Measurements from ENCODE around the gene CELF6.

Gene CELF6

GRCh38 chr15:72353266-72353665 lies 33.3 kb upstream of the CELF6 start:
- no peak overlapping the region for H3K23ac ChIP-seq (ENCODE audit: low read depth, low read length, poor library complexity)
- H3K79me1 ChIP-seq (ENCODE audit: low read depth, low read length) = no peaks in the 10 kb centered on the region
- no peaks in the 10 kb centered on the region for H3K27me3 ChIP-seq (ENCODE audit: control insufficient read depth in 3 of 3, insufficient read depth in 3 of 3, low read depth in 1 of 3, low read length in 3 of 3)
- no peak overlapping the region for H2BK12ac ChIP-seq (ENCODE audit: low read length)
- H3K27ac ChIP-seq (replicated peaks; ENCODE audit: low read length) = no peak overlapping the region
- no peak overlapping the region for H2AFZ ChIP-seq (ENCODE audit: low read length)
- H3K18ac ChIP-seq (ENCODE audit: low read length) = no peak overlapping the region
- no peak overlapping the region for H3K14ac ChIP-seq (ENCODE audit: low read length)
- no peak overlapping the region for H3K4me3 ChIP-seq (ENCODE audit: low read length in 2 of 2)
- no peak overlapping the region for H2BK120ac ChIP-seq (ENCODE audit: low read depth, low read length)
- H4K8ac ChIP-seq (ENCODE audit: low read depth, low read length) = no peak overlapping the region
- no peak overlapping the region for H3K4ac ChIP-seq (ENCODE audit: low read length)
- no CpG with 5 or more reads among the region's 2 CpGs for WGBS, 2 donors (ENCODE audit: extremely low coverage in 2 of 2, insufficient read length in 2 of 2, insufficient replicate concordance in 1 of 2)
- no peaks in the 10 kb centered on the region for H3K9me3 ChIP-seq (replicated peaks in 1 of 2; ENCODE audit: control insufficient read depth in 2 of 2, insufficient read depth in 1 of 2, low read depth in 1 of 2, low read length in 2 of 2)
- no peak for DNase-seq (ENCODE audit: low spot score)
- H3K4me2 ChIP-seq (ENCODE audit: insufficient read depth, low read length, poor library complexity, severe bottlenecking) = no peak overlapping the region
- no peak overlapping the region for H2AK5ac ChIP-seq (ENCODE audit: low read depth, low read length)
- no peak overlapping the region for H2BK5ac ChIP-seq (ENCODE audit: low read length)
- peaks cover 11 to 80% of the 10 kb centered on the region in 2 donors for H3K36me3 ChIP-seq (replicated peaks in 1 of 2; ENCODE audit: control insufficient read depth in 2 of 2, insufficient read depth in 2 of 2, low read length in 2 of 2)
- no peaks in the 10 kb centered on the region for H3K4me1 ChIP-seq (ENCODE audit: control insufficient read depth in 2 of 2, insufficient read depth in 1 of 2, low read depth in 1 of 2, low read length in 2 of 2)
- H2BK15ac ChIP-seq (ENCODE audit: low read length) = no peak overlapping the region
- no peak overlapping the region for H3K9ac ChIP-seq (ENCODE audit: low read depth, low read length, poor library complexity)
- H4K91ac ChIP-seq (ENCODE audit: low read depth, low read length, poor library complexity) = no peak overlapping the region

GRCh38 chr15:72345806-72346205 lies 25.8 kb upstream of the CELF6 start:
- WGBS, 2 donors (ENCODE audit: extremely low coverage in 2 of 2, insufficient read length in 2 of 2, insufficient replicate concordance in 1 of 2) = no CpG with 5 or more reads among the region's 3 CpGs
- H4K8ac ChIP-seq (ENCODE audit: low read depth, low read length) = no peak overlapping the region
- no peaks in the 10 kb centered on the region for H3K9me3 ChIP-seq (replicated peaks in 1 of 2; ENCODE audit: control insufficient read depth in 2 of 2, insufficient read depth in 1 of 2, low read depth in 1 of 2, low read length in 2 of 2)
- H3K14ac ChIP-seq (ENCODE audit: low read length) = no peak overlapping the region
- no peak for DNase-seq (ENCODE audit: low spot score)
- no peaks in the 10 kb centered on the region for H3K79me1 ChIP-seq (ENCODE audit: low read depth, low read length)
- no peak overlapping the region for H3K4ac ChIP-seq (ENCODE audit: low read length)
- no peak overlapping the region for H3K4me3 ChIP-seq (ENCODE audit: low read length in 2 of 2)
- no peak overlapping the region for H3K27ac ChIP-seq (replicated peaks; ENCODE audit: low read length)
- no peaks in the 10 kb centered on the region for H3K27me3 ChIP-seq (ENCODE audit: control insufficient read depth in 3 of 3, insufficient read depth in 3 of 3, low read depth in 1 of 3, low read length in 3 of 3)
- H3K9ac ChIP-seq (ENCODE audit: low read depth, low read length, poor library complexity) = no peak overlapping the region
- no peak overlapping the region for H2AK5ac ChIP-seq (ENCODE audit: low read depth, low read length)
- H2BK15ac ChIP-seq (ENCODE audit: low read length) = no peak overlapping the region
- no peak overlapping the region for H3K23ac ChIP-seq (ENCODE audit: low read depth, low read length, poor library complexity)
- no peak overlapping the region for H2AFZ ChIP-seq (ENCODE audit: low read length)
- H3K18ac ChIP-seq (ENCODE audit: low read length) = no peak overlapping the region
- peaks cover 19 to 77% of the 10 kb centered on the region in 2 donors for H3K36me3 ChIP-seq (replicated peaks in 1 of 2; ENCODE audit: control insufficient read depth in 2 of 2, insufficient read depth in 2 of 2, low read length in 2 of 2)
- H2BK12ac ChIP-seq (ENCODE audit: low read length) = no peak overlapping the region
- H3K4me2 ChIP-seq (ENCODE audit: insufficient read depth, low read length, poor library complexity, severe bottlenecking) = no peak overlapping the region
- H3K4me1 ChIP-seq (ENCODE audit: control insufficient read depth in 2 of 2, insufficient read depth in 1 of 2, low read depth in 1 of 2, low read length in 2 of 2) = peaks cover 0 to 1% of the 10 kb centered on the region in 2 donors
- no peak overlapping the region for H4K91ac ChIP-seq (ENCODE audit: low read depth, low read length, poor library complexity)
- no peak overlapping the region for H2BK120ac ChIP-seq (ENCODE audit: low read depth, low read length)
- H2BK5ac ChIP-seq (ENCODE audit: low read length) = no peak overlapping the region

DNA sequence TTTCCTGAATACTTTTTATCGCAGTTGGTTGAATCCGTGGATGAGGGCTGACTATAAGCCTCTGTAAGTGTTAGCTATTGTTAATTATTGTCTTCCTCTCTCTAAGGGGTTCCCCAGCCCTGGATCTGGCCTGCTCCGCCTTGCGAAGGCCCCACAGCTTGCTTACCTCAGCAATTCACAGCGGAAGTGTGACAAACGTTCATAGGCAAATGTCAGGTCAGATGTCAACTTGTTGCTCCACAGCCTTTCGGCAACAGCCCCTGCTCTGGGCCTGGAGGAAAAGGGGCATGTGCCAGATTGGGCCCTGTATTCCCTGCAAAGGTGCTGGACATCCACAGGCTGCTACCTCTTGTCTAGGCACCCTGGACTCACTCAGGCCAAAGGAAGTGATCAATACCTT lies 25.3 kb upstream of the CELF6 start:
- Histone ChIP-seq H3K9me3 (replicated peaks in 1 of 2; ENCODE audit: control insufficient read depth in 2 of 2, insufficient read depth in 1 of 2, low read depth in 1 of 2, low read length in 2 of 2) (no peaks in the 10 kb centered on the region), H3K27ac (replicated peaks; ENCODE audit: low read length) (no peak overlapping the region), H2AFZ (ENCODE audit: low read length) (no peak overlapping the region), H4K91ac (ENCODE audit: low read depth, low read length, poor library complexity) (no peak overlapping the region), H2BK5ac (ENCODE audit: low read length) (no peak overlapping the region), H3K79me1 (ENCODE audit: low read depth, low read length) (no peaks in the 10 kb centered on the region), H2BK15ac (ENCODE audit: low read length) (no peak overlapping the region), H3K4me3 (ENCODE audit: low read length in 2 of 2) (no peak overlapping the region), H3K27me3 (ENCODE audit: control insufficient read depth in 3 of 3, insufficient read depth in 3 of 3, low read depth in 1 of 3, low read length in 3 of 3) (no peaks in the 10 kb centered on the region), H4K8ac (ENCODE audit: low read depth, low read length) (no peak overlapping the region), H3K23ac (ENCODE audit: low read depth, low read length, poor library complexity) (no peak overlapping the region), H3K4me1 (ENCODE audit: control insufficient read depth in 2 of 2, insufficient read depth in 1 of 2, low read depth in 1 of 2, low read length in 2 of 2) (peaks cover 0 to 1% of the 10 kb centered on the region in 2 donors), H2AK5ac (ENCODE audit: low read depth, low read length) (no peak overlapping the region), H3K4ac (ENCODE audit: low read length) (no peak overlapping the region), H3K4me2 (ENCODE audit: insufficient read depth, low read length, poor library complexity, severe bottlenecking) (no peak overlapping the region), H3K14ac (ENCODE audit: low read length) (no peak overlapping the region), H3K18ac (ENCODE audit: low read length) (no peak overlapping the region), H3K36me3 (replicated peaks in 1 of 2; ENCODE audit: control insufficient read depth in 2 of 2, insufficient read depth in 2 of 2, low read length in 2 of 2) (peaks cover 17 to 72% of the 10 kb centered on the region in 2 donors), H2BK12ac (ENCODE audit: low read length) (no peak overlapping the region), H2BK120ac (ENCODE audit: low read depth, low read length) (no peak overlapping the region), H3K9ac (ENCODE audit: low read depth, low read length, poor library complexity) (no peak overlapping the region)
- no peak for DNase-seq (ENCODE audit: low spot score)
- WGBS, 2 donors (ENCODE audit: extremely low coverage in 2 of 2, insufficient read length in 2 of 2, insufficient replicate concordance in 1 of 2) = no CpG with 5 or more reads among the region's 7 CpGs

DNA sequence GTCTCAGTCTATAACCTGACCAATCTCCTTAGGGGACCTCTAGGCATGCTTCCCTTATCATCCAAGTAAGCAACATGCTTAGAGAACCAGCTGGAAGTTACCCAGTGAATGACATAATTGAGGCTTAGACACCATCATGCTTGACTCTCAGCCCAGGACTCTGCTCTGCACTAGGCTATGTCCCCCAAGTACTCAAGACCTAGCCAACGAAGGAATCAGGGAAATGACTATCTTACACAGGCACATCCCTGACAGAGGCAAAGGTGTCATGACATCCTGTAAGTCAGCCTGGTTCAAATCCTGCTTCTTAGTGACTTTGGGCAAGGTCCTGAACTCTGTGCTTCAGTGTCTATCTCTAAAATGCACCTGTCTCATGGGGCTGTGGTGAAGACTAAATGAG lies 24.6 kb upstream of the CELF6 start:
- Histone ChIP-seq H3K36me3 (replicated peaks in 1 of 2; ENCODE audit: control insufficient read depth in 2 of 2, insufficient read depth in 2 of 2, low read length in 2 of 2) (peaks cover 18 to 67% of the 10 kb centered on the region in 2 donors), H3K27ac (replicated peaks; ENCODE audit: low read length) (no peak overlapping the region), H2BK15ac (ENCODE audit: low read length) (no peak overlapping the region), H3K14ac (ENCODE audit: low read length) (no peak overlapping the region), H3K4me1 (ENCODE audit: control insufficient read depth in 2 of 2, insufficient read depth in 1 of 2, low read depth in 1 of 2, low read length in 2 of 2) (peaks cover 0 to 1% of the 10 kb centered on the region in 2 donors), H3K27me3 (ENCODE audit: control insufficient read depth in 3 of 3, insufficient read depth in 3 of 3, low read depth in 1 of 3, low read length in 3 of 3) (no peaks in the 10 kb centered on the region), H3K4me2 (ENCODE audit: insufficient read depth, low read length, poor library complexity, severe bottlenecking) (no peak overlapping the region), H3K23ac (ENCODE audit: low read depth, low read length, poor library complexity) (no peak overlapping the region), H2BK12ac (ENCODE audit: low read length) (no peak overlapping the region), H2BK120ac (ENCODE audit: low read depth, low read length) (no peak overlapping the region), H3K18ac (ENCODE audit: low read length) (no peak overlapping the region), H2AK5ac (ENCODE audit: low read depth, low read length) (no peak overlapping the region), H3K79me1 (ENCODE audit: low read depth, low read length) (no peaks in the 10 kb centered on the region), H3K4me3 (ENCODE audit: low read length in 2 of 2) (no peak overlapping the region), H3K9me3 (replicated peaks in 1 of 2; ENCODE audit: control insufficient read depth in 2 of 2, insufficient read depth in 1 of 2, low read depth in 1 of 2, low read length in 2 of 2) (no peaks in the 10 kb centered on the region), H3K4ac (ENCODE audit: low read length) (no peak overlapping the region), H3K9ac (ENCODE audit: low read depth, low read length, poor library complexity) (no peak overlapping the region), H2BK5ac (ENCODE audit: low read length) (no peak overlapping the region), H4K8ac (ENCODE audit: low read depth, low read length) (no peak overlapping the region), H4K91ac (ENCODE audit: low read depth, low read length, poor library complexity) (no peak overlapping the region), H2AFZ (ENCODE audit: low read length) (no peak overlapping the region)
- DNase-seq (ENCODE audit: low spot score) = no peak
- WGBS, 2 donors (ENCODE audit: extremely low coverage in 2 of 2, insufficient read length in 2 of 2, insufficient replicate concordance in 1 of 2) = no CpG with 5 or more reads among the region's 1 CpG
